Myocyte (in vitro differentiated cells): ENCODE data around the gene HS3ST3B1. TPM values are rescaled to one million over a fixed set of nuclear protein-coding genes. Genes with fewer than 3 reads are reported as not detected.

Source experiments
- total RNA-seq: library from RNA; depleted of rRNA; stranded (reverse); fragments of >200 nt; gene quantifications from 2 replicates; pipeline ENCODE4 v1.2.3, GENCODE V29; 2014

The HS3ST3B1 gene
- total RNA-seq, 1 donor from 2014 or later: 6.0 TPM

Other genes starting within 250 kb of the HS3ST3B1 start
- gene COX10, start 231.6 kb upstream of the HS3ST3B1 start, total RNA-seq: 25.8 and 31.1 TPM in 2 replicates
- not detected in 2 replicates for gene CDRT15, start 64.2 kb upstream of the HS3ST3B1 start, total RNA-seq